OCI-LY7 (cell line): ENCODE data around the gene CYP3A7. TPM values are rescaled to one million over a fixed set of nuclear protein-coding genes. Genes with fewer than 3 reads are reported as not detected.
"Not testable (repeated sequence)": the region's sequence is repeated elsewhere in the genome, so short reads cannot be mapped to it uniquely, and the experiment has no call there.

Source experiments
- BruUV-seq: library from RNA; stranded (reverse); fragments of 400-500 nt; replicated peaks from 2 replicates; lab custom pipeline; 2021; lab: Mats Ljungman, UMichigan
- CTCF ChIA-PET: fragments of 300-600 bp; sonication (Branson Sonifier 250); formaldehyde crosslinking; loops from one replicate; lab custom pipeline; 2022; ENCODE audit warnings: antibody characterized with exemption; ENCODE audit not compliant: unreplicated experiment; lab: Charles Lee
- POLR2A ChIA-PET: fragments of 300-600 bp; sonication (Branson Sonifier 250); formaldehyde crosslinking; loops from one replicate; lab custom pipeline; 2022; ENCODE audit warnings: antibody characterized with exemption; lab: Charles Lee
- DNase-seq: peaks from one replicate; pipeline ENCODE4 v3.0.0-alpha.2; 2015; ENCODE audit warnings: low spot score
- H2AFZ ChIP-seq: fragments of 200-600 bp; sonication (generic), shearing (Covaris generic); 2 replicates; pipeline ENCODE4 v1.6.1; 2014; ENCODE audit warnings: mild to moderate bottlenecking, antibody characterized with exemption, low read length, moderate library complexity
- H3K27ac ChIP-seq: fragments of 200-600 bp; sonication (generic); 2 replicates; pipeline ENCODE4 v1.5.1; 2014; ENCODE audit warnings: mixed run types, low read depth, mild to moderate bottlenecking, moderate library complexity, low read length, inconsistent platforms; ENCODE audit not compliant: poor library complexity, severe bottlenecking
- H3K36me3 ChIP-seq: fragments of 200-600 bp; sonication (generic); 2 replicates; pipeline ENCODE4 v1.6.1; 2014; ENCODE audit warnings: mild to moderate bottlenecking, antibody characterized with exemption, low read length, moderate library complexity, mixed read lengths; ENCODE audit not compliant: insufficient read depth
- H3K4me1 ChIP-seq: fragments of 200-600 bp; sonication (generic); 2 replicates; pipeline ENCODE4 v1.5.1; 2014; ENCODE audit warnings: mild to moderate bottlenecking, low read length; ENCODE audit not compliant: insufficient read depth, poor library complexity, severe bottlenecking
- H3K4me2 ChIP-seq: fragments of 200-600 bp; sonication (generic); 2 replicates; pipeline ENCODE4 v1.6.1; 2014; ENCODE audit warnings: mild to moderate bottlenecking, low read length
- H3K4me3 ChIP-seq: fragments of 200-600 bp; sonication (generic); 2 replicates; pipeline ENCODE4 v1.5.1; 2014; ENCODE audit warnings: mild to moderate bottlenecking, low read depth, low read length; ENCODE audit not compliant: poor library complexity, severe bottlenecking
- H3K79me2 ChIP-seq: fragments of 200-600 bp; sonication (generic); 2 replicates; pipeline ENCODE4 v1.6.1; 2016; ENCODE audit warnings: low read depth, mild to moderate bottlenecking, low read length, moderate library complexity, mixed read lengths; ENCODE audit not compliant: insufficient read depth
- H3K9me2 ChIP-seq: fragments of 200-600 bp; sonication (generic); 2 replicates; pipeline ENCODE4 v1.6.1; 2016; ENCODE audit warnings: mild to moderate bottlenecking, low read length, mixed read lengths; ENCODE audit not compliant: insufficient read depth
- H3K9me3 ChIP-seq: fragments of 200-600 bp; sonication (generic); 2 replicates; pipeline ENCODE4 v1.6.1; 2014; ENCODE audit warnings: mild to moderate bottlenecking, mixed run types, low read length, mixed read lengths
- H4K20me1 ChIP-seq: fragments of 200-600 bp; sonication (generic); 2 replicates; pipeline ENCODE4 v1.6.1; 2014; ENCODE audit warnings: mild to moderate bottlenecking, antibody characterized with exemption, low read length, moderate library complexity, mixed read lengths; ENCODE audit not compliant: insufficient read depth
- CTCF ChIP-seq: fragments of 200-600 bp; sonication (generic); conservative IDR thresholded peaks from 2 replicates; pipeline ENCODE4 v1.5.1; 2014; ENCODE audit warnings: mild to moderate bottlenecking, antibody characterized with exemption, low read length, moderate library complexity, mixed read lengths
- EZH2phosphoT487 ChIP-seq: fragments of 200-600 bp; sonication (generic); IDR thresholded peaks from 2 replicates; pipeline ENCODE4 v1.6.1; 2018; ENCODE audit warnings: low read depth, borderline replicate concordance, mild to moderate bottlenecking, mixed run types, antibody characterized with exemption, low read length, moderate library complexity, mixed read lengths
- intact Hi-C: fragments of 100-400 bp; cut with micrococcal nuclease; formaldehyde crosslinking; loops from one replicate; pipeline ENCODE4 v1.10.0; 2022; ENCODE audit not compliant: unreplicated experiment
- total RNA-seq, 2 experiments: library from RNA; depleted of rRNA in 1 of 2; stranded (reverse); fragments of >200 nt in 1 of 2; shearing (Covaris generic) in 1 of 2; gene quantifications; 2 replicates each; pipeline ENCODE4 v1.2.3, GENCODE V29; 2014 to 2022

Gene CYP3A7
- total RNA-seq, 2 experiments from 2014 or later: not detected

- no peaks in the 10 kb centered on the region for H3K4me1 ChIP-seq
Measured at GRCh38 chr7:99778880-99779279, 43.9 kb upstream of the CYP3A7 start.

DNA sequence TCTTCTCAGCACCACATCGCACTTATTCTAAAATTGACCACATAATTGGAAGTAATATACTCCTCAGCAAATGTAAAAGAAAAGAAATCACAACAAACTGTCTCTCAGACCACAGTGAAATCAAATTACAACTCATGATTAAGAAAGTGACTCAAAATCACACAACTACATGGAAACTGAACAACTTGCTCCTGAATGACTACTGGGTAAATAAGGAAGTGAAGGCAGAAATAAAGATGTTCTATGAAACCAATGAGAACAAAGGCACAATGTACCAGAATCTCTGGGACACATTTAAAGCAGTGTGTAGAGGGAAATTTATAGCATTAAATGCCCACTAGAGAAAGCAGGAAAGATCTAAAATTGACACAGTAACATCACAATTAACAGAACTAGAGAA, 38.4 kb upstream of the CYP3A7 start:
- H3K4me3 ChIP-seq, POLR2A ChIA-PET, H4K20me1 ChIP-seq, BruUV-seq, H3K27ac ChIP-seq, H2AFZ ChIP-seq, H3K4me1 ChIP-seq, H3K36me3 ChIP-seq, CTCF ChIA-PET, H3K4me2 ChIP-seq, DNase-seq, H3K9me3 ChIP-seq, H3K9me2 ChIP-seq, intact Hi-C loops, H3K79me2 ChIP-seq: not testable (repeated sequence)

More at GRCh38 chr7:99778880-99779279, 43.9 kb upstream of the CYP3A7 start:
- H3K9me2 ChIP-seq: no peaks in the 10 kb centered on the region
- H2AFZ ChIP-seq: no peak overlapping the region
- intact Hi-C loops: no loop called here
- no peaks in the 10 kb centered on the region for H4K20me1 ChIP-seq
- no peaks in the 10 kb centered on the region for H3K9me3 ChIP-seq
- no peaks in the 10 kb centered on the region for H3K36me3 ChIP-seq
- POLR2A ChIA-PET: no interaction called here
- no peaks in the 10 kb centered on the region for H3K79me2 ChIP-seq
- CTCF ChIA-PET: no interaction called here
- H3K4me3 ChIP-seq: no peak overlapping the region
- no peak overlapping the region for H3K27ac ChIP-seq
- no peak for DNase-seq
- no peak for TF ChIP-seq EZH2phosphoT487
- no peak for TF ChIP-seq CTCF
- H3K4me2 ChIP-seq: no peak overlapping the region
- no TSS peak for BruUV-seq

DNA sequence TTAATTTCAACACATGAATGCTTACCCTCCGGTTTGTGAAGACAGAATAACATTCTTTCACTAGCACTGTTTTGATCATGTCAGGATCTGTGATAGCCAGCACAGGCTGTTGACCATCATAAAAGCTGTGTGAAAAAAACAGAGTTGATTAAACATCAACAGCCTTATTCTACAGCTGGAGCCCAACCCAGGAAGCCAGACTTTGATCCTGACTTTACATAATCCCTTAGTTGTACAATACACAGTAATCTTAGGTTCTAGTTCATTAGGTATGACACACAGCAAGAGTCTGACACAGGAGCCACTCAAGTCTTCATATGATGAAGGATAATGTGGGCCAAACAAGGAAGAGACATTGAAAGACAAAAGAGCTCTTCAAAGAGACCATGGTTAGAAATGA, 37.6 kb upstream of the CYP3A7 start:
- BruUV-seq: no TSS peak
- Histone ChIP-seq H3K27ac (no peak overlapping the region), H3K9me2 (no peaks in the 10 kb centered on the region), H2AFZ (no peak overlapping the region), H3K36me3 (no peaks in the 10 kb centered on the region), H3K79me2 (no peaks in the 10 kb centered on the region), H3K9me3 (no peaks in the 10 kb centered on the region), H3K4me2 (no peak overlapping the region), H3K4me1 (peaks cover 13% of the 10 kb centered on the region), H4K20me1 (no peaks in the 10 kb centered on the region), H3K4me3 (no peak overlapping the region)
- intact Hi-C loops: no loop called here
- TF ChIP-seq EZH2phosphoT487 (no peak), CTCF (no peak)
- ChIA-PET POLR2A (interaction anchor here (0.7 kb wide), 1 partner anchor 63 kb away, joined by 3 read pairs; no protein-coding TSS in a partner anchor), CTCF (no interaction called here)
- no peak for DNase-seq

- H3K4me2 ChIP-seq, H3K9me3 ChIP-seq, H4K20me1 ChIP-seq, CTCF ChIA-PET, H3K79me2 ChIP-seq, DNase-seq, H3K27ac ChIP-seq, H2AFZ ChIP-seq, BruUV-seq, H3K4me3 ChIP-seq, H3K36me3 ChIP-seq, H3K9me2 ChIP-seq, intact Hi-C loops: not testable (repeated sequence)
- peaks cover 19% of the 10 kb centered on the region for H3K4me1 ChIP-seq
- POLR2A ChIA-PET: interaction anchor here (1.1 kb wide), 1 partner anchor 19 kb away, joined by 3 read pairs; no protein-coding TSS in a partner anchor
Measured at GRCh38 chr7:99769494-99769893, 34.5 kb upstream of the CYP3A7 start.
